SK-N-SH treated with all-trans-retinoic acid at 6 μM for 48 hours (cell line): Measurements from ENCODE around the gene ABHD2.
A peak's percentile ranks its signal among the peaks of the same experiment; 100 is the strongest.

Experiments
- ATAC-seq: fragments of 200-7000 bp; cut with Tn5 transposase; 3 replicates; pipeline ENCODE4 v1.9.1; 2020; ENCODE audit warnings: mild to moderate bottlenecking, moderate library complexity
- ARNTL ChIP-seq: fragments of 450-650 bp; formaldehyde crosslinking; IDR thresholded peaks from 2 replicates; pipeline ENCODE4 v1.5.0; 2020; ENCODE audit warnings: low read depth, mild to moderate bottlenecking, moderate library complexity, borderline replicate concordance
- CREB5 ChIP-seq: fragments of 250-450 bp; sonication (Bioruptor Pico); IDR thresholded peaks from 2 replicates; pipeline ENCODE4 v1.5.1; 2020; ENCODE audit warnings: low read depth, mild to moderate bottlenecking, moderate library complexity
- CSDC2 ChIP-seq: fragments of 250-450 bp; sonication (Bioruptor Pico); IDR thresholded peaks from 2 replicates; pipeline ENCODE4 v1.5.0; 2020; ENCODE audit warnings: mild to moderate bottlenecking, moderate library complexity
- ESRRG ChIP-seq: fragments of 250-450 bp; sonication (Bioruptor Pico); IDR thresholded peaks from 2 replicates; pipeline ENCODE4 v1.6.1; 2021; ENCODE audit warnings: mild to moderate bottlenecking
- GLIS3 ChIP-seq: fragments of 250-450 bp; sonication (Bioruptor Pico); IDR thresholded peaks from 2 replicates; pipeline ENCODE4 v1.5.0; 2020; ENCODE audit warnings: mild to moderate bottlenecking, moderate library complexity
- ISL1 ChIP-seq: fragments of 250-450 bp; sonication (Bioruptor Pico); IDR thresholded peaks from 2 replicates; pipeline ENCODE4 v2.1.2; 2022; ENCODE audit warnings: mild to moderate bottlenecking, moderate library complexity
- OSR1 ChIP-seq: fragments of 250-450 bp; sonication (Bioruptor Pico); IDR thresholded peaks from 2 replicates; pipeline ENCODE4 v1.8.0; 2022; ENCODE audit warnings: moderate library complexity, mild to moderate bottlenecking, inconsistent platforms
- POU6F1 ChIP-seq: fragments of 250-450 bp; sonication (Bioruptor Pico); IDR thresholded peaks from 2 replicates; pipeline ENCODE4 v1.8.0; 2021; ENCODE audit warnings: low read depth, mild to moderate bottlenecking, moderate library complexity, borderline replicate concordance
- PPARA ChIP-seq: fragments of 250-450 bp; sonication (Bioruptor Pico); IDR thresholded peaks from 2 replicates; pipeline ENCODE4 v1.5.0; 2020; ENCODE audit warnings: mild to moderate bottlenecking, borderline replicate concordance
- RARB ChIP-seq: fragments of 250-450 bp; sonication (Bioruptor Pico); IDR thresholded peaks from 2 replicates; pipeline ENCODE4 v1.8.0; 2021; ENCODE audit warnings: mild to moderate bottlenecking, moderate library complexity
- SNAI2 ChIP-seq: fragments of 250-450 bp; sonication (Bioruptor Pico); IDR thresholded peaks from 2 replicates; pipeline ENCODE4 v1.5.0; 2020; ENCODE audit warnings: mild to moderate bottlenecking, moderate library complexity
- TOX ChIP-seq: fragments of 250-450 bp; sonication (Bioruptor Pico); IDR thresholded peaks from 2 replicates; pipeline ENCODE4 v1.8.0; 2021; ENCODE audit warnings: mild to moderate bottlenecking, moderate library complexity, borderline replicate concordance
- TSHZ2 ChIP-seq: fragments of 250-450 bp; sonication (Bioruptor Pico); IDR thresholded peaks from 2 replicates; pipeline ENCODE4 v1.5.0; 2020; ENCODE audit warnings: mild to moderate bottlenecking, moderate library complexity
- ZC3H10 ChIP-seq: fragments of 250-450 bp; sonication (Bioruptor Pico); IDR thresholded peaks from 2 replicates; pipeline ENCODE4 v1.5.1; 2021; ENCODE audit warnings: mild to moderate bottlenecking, moderate library complexity
- ZFP3 ChIP-seq: fragments of 250-450 bp; sonication (Bioruptor Pico); IDR thresholded peaks from 2 replicates; pipeline ENCODE4 v1.5.0; 2020; ENCODE audit warnings: mild to moderate bottlenecking, moderate library complexity
- ZNF565 ChIP-seq: fragments of 450-650 bp; formaldehyde crosslinking; conservative IDR thresholded peaks from 2 replicates; pipeline ENCODE4 v1.5.0; 2020; ENCODE audit warnings: low read depth, mild to moderate bottlenecking, moderate library complexity

Gene ABHD2

GRCh38 chr15:89110060-89110459, 21.8 kb downstream of the ABHD2 start:
- ATAC-seq, result no peak
- TF ChIP-seq RARB, result no peak
- no peak for TF ChIP-seq TOX (CRISPR knock-in tag)
- TF ChIP-seq ARNTL (CRISPR knock-in tag), result no peak
- no peak for TF ChIP-seq OSR1
- no peak for TF ChIP-seq ISL1 (CRISPR knock-in tag)
- TF ChIP-seq TSHZ2 (CRISPR knock-in tag), result no peak
- no peak for TF ChIP-seq ZFP3
- no peak for TF ChIP-seq ESRRG (CRISPR knock-in tag)
- TF ChIP-seq CREB5 (CRISPR knock-in tag), result no peak
- TF ChIP-seq PPARA (CRISPR knock-in tag), result no peak
- no peak for TF ChIP-seq POU6F1 (CRISPR knock-in tag)

- TF ChIP-seq SNAI2 (CRISPR knock-in tag) (no peak), ISL1 (CRISPR knock-in tag) (peak; percentile 47), ZC3H10 (CRISPR knock-in tag) (no peak)
- no peak for ATAC-seq
Observed at GRCh38 chr15:89111352-89111751, 23.1 kb downstream of the ABHD2 start.

GRCh38 chr15:89111961-89112340, 23.7 kb downstream of the ABHD2 start:
- TF ChIP-seq ZNF565 (CRISPR knock-in tag) (no peak), GLIS3 (CRISPR knock-in tag) (no peak), CSDC2 (CRISPR knock-in tag) (no peak), POU6F1 (CRISPR knock-in tag) (no peak)
- TF ChIP-seq, all 23 proteins: peak for 0
- ATAC-seq, result peak; percentile 15; the same call in 2 of the 3 replicates

GRCh38 chr15:89112341-89112971, 24.2 kb downstream of the ABHD2 start:
- TF ChIP-seq TOX (CRISPR knock-in tag) (no peak), ISL1 (CRISPR knock-in tag) (0 out of 2 replicates have a peak, but pooled peaks have one; percentile 12)
- TF ChIP-seq, all 23 proteins: peak for 1
- peak; percentile 67 for ATAC-seq

GRCh38 chr15:89113296-89114024, 25.2 kb downstream of the ABHD2 start:
- no peak for ATAC-seq

More at GRCh38 chr15:89113296-89114024, 25.2 kb downstream of the ABHD2 start:
- TF ChIP-seq CREB5 (CRISPR knock-in tag), result no peak
